ENCODE measurements around the gene MORF4L1.

- TF ChIP-seq CTCF (IDR thresholded peaks at IDR 0.05; ENCODE audit: low read length) (no peak), EZH2phosphoT487 (IDR thresholded peaks at IDR 0.05; ENCODE audit: low read length) (no peak), EZH2 (optimal IDR thresholded peaks at IDR 0.05; ENCODE audit: low read depth, low read length) (no peak)
Observed at GRCh38 chr15:78904599-78905358, 32.1 kb downstream of the MORF4L1 start.
